H1 (cell line): Measurements from ENCODE around the gene PRR5L. TPM values are rescaled to one million over a fixed set of nuclear protein-coding genes. Genes with fewer than 3 reads are reported as not detected.

Experiments
- CTCF ChIA-PET: fragments of 300-600 bp; sonication (Branson Sonifier 250); formaldehyde crosslinking; loops from one replicate; lab custom pipeline; 2021; ENCODE audit not compliant: partially characterized antibody; lab: Charles Lee
- POLR2A ChIA-PET: fragments of 300-600 bp; sonication (Branson Sonifier 250); formaldehyde crosslinking; loops from one replicate; lab custom pipeline; 2021; ENCODE audit warnings: inconsistent platforms; ENCODE audit not compliant: partially characterized antibody; lab: Charles Lee
- DNase-seq, 2 experiments: peaks; one replicate each; pipeline versions ENCODE4 v3.0.0 to v3.0.0-alpha.2; 2010 to 2022; ENCODE audit warnings: low spot score in 2 of 2, low read depth in 1 of 2, mixed read lengths in 1 of 2
- FAIRE-seq: peaks from 2 replicates; lab custom pipeline; 2011; peaks lifted over from hg19 to GRCh38; lab: Jason Lieb, UNC
- H2AFZ ChIP-seq: 2 replicates; pipeline ENCODE4 v1.8.1; 2012; ENCODE audit warnings: low read length, inconsistent platforms
- H2AK5ac ChIP-seq: 2 replicates; pipeline ENCODE4 v1.6.1; 2013; ENCODE audit warnings: low read depth, low read length
- H2BK120ac ChIP-seq: replicated peaks from 2 replicates; pipeline ENCODE3; 2013; ENCODE audit warnings: low read depth, low read length, inconsistent platforms
- H2BK12ac ChIP-seq: 2 replicates; pipeline ENCODE4 v1.6.1; 2013; ENCODE audit warnings: low read depth, low read length
- H2BK15ac ChIP-seq: 2 replicates; pipeline ENCODE4 v1.6.1; 2013; ENCODE audit warnings: low read length
- H2BK20ac ChIP-seq: 2 replicates; pipeline ENCODE4 v1.6.1; 2013; ENCODE audit warnings: low read length
- H2BK5ac ChIP-seq: 2 replicates; pipeline ENCODE4 v1.6.1; 2013; ENCODE audit warnings: low read depth, low read length
- H3K14ac ChIP-seq: 2 replicates; pipeline ENCODE4 v1.6.1; 2013; ENCODE audit warnings: inconsistent platforms; ENCODE audit not compliant: insufficient read length
- H3K18ac ChIP-seq: 2 replicates; pipeline ENCODE4 v1.6.1; 2013; ENCODE audit warnings: low read length; ENCODE audit errors: extremely low read depth
- H3K23ac ChIP-seq: 2 replicates; pipeline ENCODE4 v1.6.1; 2013; ENCODE audit warnings: inconsistent platforms; ENCODE audit not compliant: insufficient read length
- H3K23me2 ChIP-seq: 2 replicates; pipeline ENCODE4 v1.6.1; 2013; ENCODE audit warnings: low read depth, low read length
- H3K27ac ChIP-seq: 2 replicates; pipeline ENCODE4 v1.6.1; 2011; ENCODE audit warnings: low read depth, low read length, inconsistent platforms
- H3K27me3 ChIP-seq, 4 experiments: replicated peaks in 1 of 4; 1 replicate in 1 of 4; 2 replicates in 3 of 4; pipeline versions ENCODE4 v1.6.1 to v1.8.1; 2011 to 2013; ENCODE audit warnings: low read length in 3 of 4, mild to moderate bottlenecking in 3 of 4, inconsistent platforms in 2 of 4, mixed read lengths in 2 of 4, moderate library complexity in 1 of 4; ENCODE audit not compliant: control insufficient read depth in 3 of 4, insufficient read depth in 3 of 4; ENCODE audit errors: extremely low read depth in 1 of 4
- H3K36me3 ChIP-seq, 4 experiments: 2 replicates each; pipeline versions ENCODE4 v1.6.1 to v1.8.1; 2011 to 2013; ENCODE audit warnings: mild to moderate bottlenecking in 4 of 4, low read length in 3 of 4, moderate library complexity in 2 of 4, control low read depth in 1 of 4, inconsistent platforms in 1 of 4; ENCODE audit not compliant: insufficient read depth in 4 of 4, control insufficient read depth in 2 of 4
- H3K4ac ChIP-seq: replicated peaks from 2 replicates; pipeline ENCODE3; 2013; ENCODE audit warnings: low read length, low read depth, mixed read lengths, inconsistent platforms; ENCODE audit not compliant: insufficient read length
- H3K4me1 ChIP-seq, 4 experiments: replicated peaks in 1 of 4; 1 replicate in 1 of 4; 2 replicates in 3 of 4; pipeline versions ENCODE4 v1.6.1 to v1.8.1; 2011 to 2013; ENCODE audit warnings: low read length in 3 of 4, inconsistent platforms in 2 of 4, mixed read lengths in 1 of 4; ENCODE audit not compliant: insufficient read depth in 4 of 4, control insufficient read depth in 3 of 4
- H3K4me2 ChIP-seq, 2 experiments: 2 replicates each; pipeline versions ENCODE4 v1.6.1 to v1.8.1; 2011 to 2013; ENCODE audit warnings: low read depth in 2 of 2, low read length in 2 of 2, control low read depth in 1 of 2, inconsistent platforms in 1 of 2, mild to moderate bottlenecking in 1 of 2; ENCODE audit not compliant: insufficient read depth in 1 of 2
- H3K4me3 ChIP-seq, 4 experiments: fragments of 200-600, 300-600 bp in 1 of 4; sonication (generic), shearing (Covaris generic), sonication (Bioruptor Twin) in 1 of 4; 2 replicates each; pipeline versions ENCODE4 v1.5.1 to v1.8.1; 2011 to 2016; ENCODE audit warnings: low read length in 4 of 4, low read depth in 3 of 4, control low read depth in 2 of 4, inconsistent platforms in 2 of 4, mild to moderate bottlenecking in 2 of 4, mixed read lengths in 1 of 4, moderate library complexity in 1 of 4; ENCODE audit not compliant: insufficient read depth in 2 of 4; ENCODE audit errors: extremely low read depth in 1 of 4
- H3K56ac ChIP-seq: replicated peaks from 2 replicates; pipeline ENCODE3; 2013; ENCODE audit warnings: low read depth, mild to moderate bottlenecking, mixed read lengths, low read length, inconsistent platforms; ENCODE audit not compliant: insufficient read length
- H3K79me1 ChIP-seq: 2 replicates; pipeline ENCODE4 v1.6.1; 2013; ENCODE audit warnings: low read depth, low read length, control low read depth
- H3K79me2 ChIP-seq, 2 experiments: 2 replicates each; pipeline versions ENCODE4 v1.6.1 to v1.8.1; 2012 to 2013; ENCODE audit warnings: low read length in 2 of 2, mild to moderate bottlenecking in 2 of 2, inconsistent platforms in 1 of 2; ENCODE audit not compliant: insufficient read depth in 2 of 2, control insufficient read depth in 1 of 2
- H3K9ac ChIP-seq, 4 experiments: replicated peaks in 1 of 4; 1 replicate in 1 of 4; 2 replicates in 3 of 4; pipeline versions ENCODE4 v1.6.1 to v1.8.1; 2011 to 2013; ENCODE audit warnings: low read depth in 3 of 4, low read length in 3 of 4, control low read depth in 2 of 4, mild to moderate bottlenecking in 2 of 4, moderate library complexity in 2 of 4, inconsistent platforms in 1 of 4; ENCODE audit errors: extremely low read depth in 1 of 4
- H3K9me3 ChIP-seq, 2 experiments: 2 replicates each; pipeline versions ENCODE4 v1.6.1 to v1.8.1; 2012 to 2013; ENCODE audit warnings: mild to moderate bottlenecking in 2 of 2, moderate library complexity in 2 of 2, control low read depth in 1 of 2, inconsistent platforms in 1 of 2, low read depth in 1 of 2, low read length in 1 of 2, mixed read lengths in 1 of 2; ENCODE audit not compliant: insufficient read depth in 2 of 2
- H4K20me1 ChIP-seq, 2 experiments: replicated peaks in 1 of 2; 2 replicates each; pipeline versions ENCODE3 to v1.8.1; 2011 to 2013; ENCODE audit warnings: inconsistent platforms in 2 of 2, low read length in 2 of 2, mild to moderate bottlenecking in 1 of 2; ENCODE audit not compliant: insufficient read depth in 2 of 2, control insufficient read depth in 1 of 2
- H4K5ac ChIP-seq: 2 replicates; pipeline ENCODE4 v1.6.1; 2013; ENCODE audit warnings: low read length, low read depth, mixed read lengths, inconsistent platforms; ENCODE audit not compliant: insufficient read length
- H4K8ac ChIP-seq: 2 replicates; pipeline ENCODE4 v1.8.0; 2013; ENCODE audit warnings: mild to moderate bottlenecking, moderate library complexity, low read length, inconsistent platforms; ENCODE audit not compliant: insufficient read depth; ENCODE audit errors: extremely low read depth
- H4K91ac ChIP-seq: replicated peaks from 2 replicates; pipeline ENCODE3; 2013; ENCODE audit warnings: low read length, mixed read lengths, inconsistent platforms; ENCODE audit not compliant: insufficient read length
- ATF3 ChIP-seq: IDR thresholded peaks from 2 replicates; pipeline ENCODE4 v1.6.1; 2011; ENCODE audit warnings: low read depth, mild to moderate bottlenecking, low read length; ENCODE audit not compliant: insufficient read depth
- BACH1 ChIP-seq: IDR thresholded peaks from 2 replicates; pipeline ENCODE4 v1.6.1; 2012; ENCODE audit warnings: low read length, improper control_type of control experiment
- E2F6 ChIP-seq: IDR thresholded peaks from 2 replicates; pipeline ENCODE4 v1.6.1; 2012; ENCODE audit warnings: inconsistent platforms
- GTF2F1 ChIP-seq: IDR thresholded peaks from 2 replicates; pipeline ENCODE4 v1.6.1; 2012; ENCODE audit warnings: low read depth, low read length, improper control_type of control experiment, borderline replicate concordance
- JUND ChIP-seq: IDR thresholded peaks from 2 replicates; pipeline ENCODE4 v1.6.1; 2011; ENCODE audit warnings: mild to moderate bottlenecking, improper control_type of control experiment, low read length
- NANOG ChIP-seq: IDR thresholded peaks from 2 replicates; pipeline ENCODE4 v1.6.1; 2011; ENCODE audit warnings: low read length, low read depth, mild to moderate bottlenecking, inconsistent platforms; ENCODE audit not compliant: insufficient read depth, poor library complexity, severe bottlenecking
- PHF8 ChIP-seq: fragments of 200-600 bp; sonication (generic); conservative IDR thresholded peaks from 2 replicates; pipeline ENCODE4 v1.7.1; 2012; ENCODE audit warnings: low read depth, mild to moderate bottlenecking, inconsistent platforms, low read length, moderate library complexity
- RXRA ChIP-seq: IDR thresholded peaks from 2 replicates; pipeline ENCODE4 v1.6.1; 2011; ENCODE audit warnings: low read depth, mild to moderate bottlenecking, low read length, moderate library complexity; ENCODE audit not compliant: insufficient read depth
- SAP30 ChIP-seq: fragments of 300-600 bp; sonication (generic); IDR thresholded peaks from 2 replicates; pipeline ENCODE4 v1.7.1; 2012; ENCODE audit warnings: low read length, moderate library complexity, mild to moderate bottlenecking, inconsistent platforms; ENCODE audit not compliant: insufficient read depth, insufficient replicate concordance
- SP2 ChIP-seq: IDR thresholded peaks from 2 replicates; pipeline ENCODE4 v1.6.1; 2012; ENCODE audit warnings: mild to moderate bottlenecking, low read length, inconsistent platforms
- TEAD4 ChIP-seq: IDR thresholded peaks from 2 replicates; pipeline ENCODE4 v1.6.1; 2012; ENCODE audit warnings: low read depth, low read length, inconsistent platforms, mixed read lengths
- USF2 ChIP-seq: IDR thresholded peaks from 2 replicates; pipeline ENCODE4 v1.6.1; 2011; ENCODE audit warnings: low read length, improper control_type of control experiment
- WGBS, 2 experiments: shearing (Covaris generic) in 1 of 2; methylation state at CpG; one replicate each; pipeline versions ENCODE4 v1.1.6 to v1.1.7; 2013 to 2015; ENCODE audit warnings: low lambda C conversion rate in 2 of 2, mixed read lengths in 2 of 2, inconsistent platforms in 1 of 2, low coverage in 1 of 2, missing lambda C conversion rate in 1 of 2; ENCODE audit not compliant: insufficient replicate concordance in 2 of 2, insufficient coverage in 1 of 2, insufficient read length in 1 of 2; ENCODE audit errors: extremely low coverage in 1 of 2, missing lambda C conversion rate in 1 of 2; 5-methylcytosine and 5-hydroxymethylcytosine counted together
- polyA plus RNA-seq, 7 experiments: library from polyadenylated mRNA; depleted of rRNA in 3 of 7; stranded (reverse) in 5 of 7; unstranded in 2 of 7; fragments of >200 nt in 5 of 7; fragments of 200-250 nt in 2 of 7; gene quantifications; 1 replicate in 5 of 7; 2 replicates in 1 of 7; 4 replicates in 1 of 7; pipeline versions ENCODE4 v1.2.1 to v1.2.3, GENCODE V29; 2011 to 2013; ENCODE audit warnings: missing spikeins in 2 of 7, mixed read lengths in 2 of 7
- total RNA-seq: library from RNA; stranded (reverse); fragmentation: NEBNext Ultra II Directional; extraction: Animal tissue kit (Norgen Biotek cat#: 25700); gene quantifications from 2 replicates; pipeline ENCODE4 v1.2.1, GENCODE V29; 2021

The PRR5L gene
- total and polyA plus RNA-seq, 2 of the 8 experiments (the other 6 are each of a cell fraction or from before 2014, with no cell fraction given), result 6.6 to 10.1 TPM

- no peak overlapping the region for H3K4ac ChIP-seq
- TF ChIP-seq JUND, result no peak
- no peak for TF ChIP-seq RXRA
- no peak for TF ChIP-seq GTF2F1
- TF ChIP-seq PHF8, result no peak
- no peak for TF ChIP-seq NANOG
- no peak for TF ChIP-seq TEAD4
- no peak for TF ChIP-seq ATF3
- no peak for TF ChIP-seq USF2
- TF ChIP-seq SP2, result no peak
- TF ChIP-seq BACH1, result no peak
- no peak for TF ChIP-seq SAP30
- no peak for TF ChIP-seq E2F6
These were observed 90.3 kb downstream of the PRR5L start for GRCh38 chr11:36386411-36386810.

More at GRCh38 chr11:36386411-36386810, 90.3 kb downstream of the PRR5L start:
- H3K23me2 ChIP-seq, result no peaks in the 10 kb centered on the region
- H2BK15ac ChIP-seq, result no peak overlapping the region
- no peak overlapping the region for H2BK5ac ChIP-seq
- ChIA-PET CTCF (interaction anchor here (2.1 kb wide), 1 partner anchor 94 kb away, joined by 8 read pairs; no protein-coding TSS in a partner anchor), POLR2A (no interaction called here)
- H4K5ac ChIP-seq, result no peak overlapping the region
- no peak overlapping the region for H2AK5ac ChIP-seq
- FAIRE-seq (no peak), DNase-seq (no peak)
- H4K8ac ChIP-seq, result no peak overlapping the region
- H3K14ac ChIP-seq, result no peak overlapping the region
- no peak overlapping the region for H4K91ac ChIP-seq
- H2BK120ac ChIP-seq, result no peak overlapping the region
- no peak overlapping the region for H3K9ac ChIP-seq
- no peaks in the 10 kb centered on the region; a peak in 1 of 7 replicates for H3K4me1 ChIP-seq
- H4K20me1 ChIP-seq, result no peaks in the 10 kb centered on the region
- H3K18ac ChIP-seq, result no peak overlapping the region
- no peak overlapping the region for H2BK20ac ChIP-seq
- no peak overlapping the region for H2BK12ac ChIP-seq
- H3K4me2 ChIP-seq, result no peak overlapping the region
- H3K79me2 ChIP-seq, result no peaks in the 10 kb centered on the region
- peaks cover 0 to 1% (median 0%) of the 10 kb centered on the region in 4 experiments; a peak in 1 of 7 replicates for H3K27me3 ChIP-seq
- no peak overlapping the region for H3K23ac ChIP-seq
- H3K27ac ChIP-seq, result no peak overlapping the region
- WGBS, 2 experiments, result 93% methylated on average over 3 of the region's 3 CpGs; no CpG with 5 or more reads in 1 of the 2 experiments
- no peaks in the 10 kb centered on the region for H3K79me1 ChIP-seq
- H3K56ac ChIP-seq, result no peak overlapping the region
- no peaks in the 10 kb centered on the region for H3K9me3 ChIP-seq
- H3K4me3 ChIP-seq, result no peak overlapping the region
- no peaks in the 10 kb centered on the region for H3K36me3 ChIP-seq
- H2AFZ ChIP-seq, result no peak overlapping the region
